ENCODE measurements around the gene SDCBP2. TPM values are rescaled to one million over a fixed set of nuclear protein-coding genes. Genes with fewer than 3 reads are reported as not detected.

SDCBP2 gene
- total RNA-seq, 4 donors from 2014 or later = 0.26 to 9.1 (median 5.5) TPM

GRCh38 chr20:1337441-1337840 is 8.5 kb upstream of the SDCBP2 start:
- TF ChIP-seq, protein P1, sequence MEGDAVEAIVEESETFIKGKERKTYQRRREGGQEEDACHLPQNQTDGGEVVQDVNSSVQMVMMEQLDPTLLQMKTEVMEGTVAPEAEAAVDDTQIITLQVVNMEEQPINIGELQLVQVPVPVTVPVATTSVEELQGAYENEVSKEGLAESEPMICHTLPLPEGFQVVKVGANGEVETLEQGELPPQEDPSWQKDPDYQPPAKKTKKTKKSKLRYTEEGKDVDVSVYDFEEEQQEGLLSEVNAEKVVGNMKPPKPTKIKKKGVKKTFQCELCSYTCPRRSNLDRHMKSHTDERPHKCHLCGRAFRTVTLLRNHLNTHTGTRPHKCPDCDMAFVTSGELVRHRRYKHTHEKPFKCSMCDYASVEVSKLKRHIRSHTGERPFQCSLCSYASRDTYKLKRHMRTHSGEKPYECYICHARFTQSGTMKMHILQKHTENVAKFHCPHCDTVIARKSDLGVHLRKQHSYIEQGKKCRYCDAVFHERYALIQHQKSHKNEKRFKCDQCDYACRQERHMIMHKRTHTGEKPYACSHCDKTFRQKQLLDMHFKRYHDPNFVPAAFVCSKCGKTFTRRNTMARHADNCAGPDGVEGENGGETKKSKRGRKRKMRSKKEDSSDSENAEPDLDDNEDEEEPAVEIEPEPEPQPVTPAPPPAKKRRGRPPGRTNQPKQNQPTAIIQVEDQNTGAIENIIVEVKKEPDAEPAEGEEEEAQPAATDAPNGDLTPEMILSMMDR (IDR thresholded peaks at IDR 0.05) = no peak
- no peak for TF ChIP-seq POLR2A (IDR thresholded peaks at IDR 0.05)
- H3K27me3 ChIP-seq = no peaks in the 10 kb centered on the region
- intact Hi-C loops (cut with DNase I; ENCODE audit: low total_unique reads) = no loop called here
- H3K36me3 ChIP-seq = no peaks in the 10 kb centered on the region
- H3K27ac ChIP-seq = peak overlapping the region; percentile 60 to 72
- no peaks in the 10 kb centered on the region for H3K4me1 ChIP-seq
- DNase-seq = no peak
- H3K9me3 ChIP-seq = no peaks in the 10 kb centered on the region
- H3K4me3 ChIP-seq = no peak overlapping the region

- H3K4me3 ChIP-seq = no peak overlapping the region
- peak overlapping the region; percentile 60 to 72 for H3K27ac ChIP-seq
Observed at GRCh38 chr20:1336699-1337367, 7.9 kb upstream of the SDCBP2 start.

GRCh38 chr20:1335961-1336698 is 7.2 kb upstream of the SDCBP2 start:
- H3K36me3 ChIP-seq = no peaks in the 10 kb centered on the region
- H3K4me1 ChIP-seq = no peaks in the 10 kb centered on the region
- peak overlapping the region; percentile 60 to 72 for H3K27ac ChIP-seq
- H3K4me3 ChIP-seq = no peak overlapping the region
- H3K27me3 ChIP-seq = no peaks in the 10 kb centered on the region
- no peak for DNase-seq
- intact Hi-C loops (cut with DNase I; ENCODE audit: low total_unique reads) = no loop called here
- H3K9me3 ChIP-seq = no peaks in the 10 kb centered on the region
- TF ChIP-seq POLR2A (IDR thresholded peaks at IDR 0.05) = no peak
- TF ChIP-seq, protein P1 (IDR thresholded peaks at IDR 0.05) = no peak

More at GRCh38 chr20:1336699-1337367, 7.9 kb upstream of the SDCBP2 start:
- TF ChIP-seq, protein P1 (IDR thresholded peaks at IDR 0.05) = no peak
- no peak for TF ChIP-seq POLR2A (IDR thresholded peaks at IDR 0.05)
- H3K36me3 ChIP-seq = no peaks in the 10 kb centered on the region
- intact Hi-C loops (cut with DNase I; ENCODE audit: low total_unique reads) = no loop called here
- no peaks in the 10 kb centered on the region for H3K27me3 ChIP-seq
- peak; percentile 75 to 78 for DNase-seq
- no peaks in the 10 kb centered on the region for H3K9me3 ChIP-seq
- no peaks in the 10 kb centered on the region for H3K4me1 ChIP-seq

GRCh38 chr20:1334761-1335160 is 5.8 kb upstream of the SDCBP2 start:
- intact Hi-C loops (cut with DNase I; ENCODE audit: low total_unique reads) = no loop called here
- TF ChIP-seq, protein P1 (IDR thresholded peaks at IDR 0.05) = no peak
- no peak for TF ChIP-seq POLR2A (IDR thresholded peaks at IDR 0.05)
- Histone ChIP-seq H3K4me3 (no peak overlapping the region), H3K27me3 (no peaks in the 10 kb centered on the region), H3K36me3 (no peaks in the 10 kb centered on the region), H3K27ac (no peak overlapping the region), H3K9me3 (no peaks in the 10 kb centered on the region), H3K4me1 (no peaks in the 10 kb centered on the region)
- DNase-seq = no peak

GRCh38 chr20:1334370-1334731 is 5.4 kb upstream of the SDCBP2 start:
- Histone ChIP-seq H3K4me3 (no peak overlapping the region), H3K36me3 (no peaks in the 10 kb centered on the region), H3K4me1 (no peaks in the 10 kb centered on the region), H3K9me3 (no peaks in the 10 kb centered on the region), H3K27ac (no peak overlapping the region), H3K27me3 (no peaks in the 10 kb centered on the region)
- intact Hi-C loops (cut with DNase I; ENCODE audit: low total_unique reads) = no loop called here
- DNase-seq = no peak
- TF ChIP-seq, protein P1 (IDR thresholded peaks at IDR 0.05) = no peak
- no peak for TF ChIP-seq POLR2A (IDR thresholded peaks at IDR 0.05)

All from uterus (tissue), 4 donors.